ENCODE measurements around the gene IGFL1. TPM values are rescaled to one million over a fixed set of nuclear protein-coding genes. Genes with fewer than 3 reads are reported as not detected.
"Not testable (repeated sequence)": the region's sequence is repeated elsewhere in the genome, so short reads cannot be mapped to it uniquely, and the experiment has no call there.

IGFL1 gene
- total RNA-seq, 2 donors from 2014 or later = 4.8 TPM; not detected in 1

DNA sequence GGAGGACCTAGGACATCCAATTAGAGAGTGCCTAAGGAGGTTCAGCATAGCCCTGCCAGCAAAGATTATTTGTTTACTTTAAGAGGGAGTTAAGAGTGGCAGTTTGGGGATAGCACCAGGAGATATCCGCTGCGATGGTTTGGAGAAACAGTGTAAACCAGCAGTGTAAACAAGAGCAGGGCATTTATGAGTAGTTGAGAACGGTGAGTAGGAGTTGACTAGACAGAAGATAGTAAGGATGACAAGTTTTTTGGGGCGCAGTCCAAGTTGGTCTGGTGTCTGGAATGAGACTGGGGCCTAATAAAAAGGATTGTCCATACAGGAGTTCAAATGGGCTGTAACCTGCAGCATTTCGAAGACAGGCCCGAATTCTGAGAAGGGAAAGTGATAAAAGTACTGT lies 44.4 kb downstream of the IGFL1 start:
- intact Hi-C loops (cut with DNase I); H3K27ac ChIP-seq: not testable (repeated sequence)

DNA sequence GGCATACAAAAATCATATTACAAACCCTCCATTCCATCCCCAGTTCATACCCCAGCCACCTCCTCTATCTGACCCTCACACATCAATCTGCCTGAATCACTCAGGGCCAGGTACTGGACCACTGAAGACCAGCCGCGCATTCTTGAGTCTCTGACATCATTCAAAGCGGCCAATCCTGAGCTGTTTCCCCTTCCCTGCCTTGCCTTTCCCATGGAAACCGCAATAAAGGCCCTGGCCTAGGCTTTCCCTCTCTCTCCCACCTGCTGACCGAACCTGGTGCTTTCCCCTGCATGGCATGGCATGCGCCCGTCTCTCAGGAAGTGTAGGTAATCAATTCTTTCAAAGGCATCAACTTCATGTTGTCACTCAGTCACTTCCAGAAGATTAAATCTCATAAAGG lies 49.6 kb downstream of the IGFL1 start:
- H3K9me3 ChIP-seq = no peaks in the 10 kb centered on the region
- H3K4me1 ChIP-seq (replicated peaks) = no peaks in the 10 kb centered on the region
- no peak overlapping the region for H3K4me3 ChIP-seq
- no peaks in the 10 kb centered on the region for H3K36me3 ChIP-seq
- H3K27ac ChIP-seq = no peak overlapping the region
- TF ChIP-seq, protein P1, sequence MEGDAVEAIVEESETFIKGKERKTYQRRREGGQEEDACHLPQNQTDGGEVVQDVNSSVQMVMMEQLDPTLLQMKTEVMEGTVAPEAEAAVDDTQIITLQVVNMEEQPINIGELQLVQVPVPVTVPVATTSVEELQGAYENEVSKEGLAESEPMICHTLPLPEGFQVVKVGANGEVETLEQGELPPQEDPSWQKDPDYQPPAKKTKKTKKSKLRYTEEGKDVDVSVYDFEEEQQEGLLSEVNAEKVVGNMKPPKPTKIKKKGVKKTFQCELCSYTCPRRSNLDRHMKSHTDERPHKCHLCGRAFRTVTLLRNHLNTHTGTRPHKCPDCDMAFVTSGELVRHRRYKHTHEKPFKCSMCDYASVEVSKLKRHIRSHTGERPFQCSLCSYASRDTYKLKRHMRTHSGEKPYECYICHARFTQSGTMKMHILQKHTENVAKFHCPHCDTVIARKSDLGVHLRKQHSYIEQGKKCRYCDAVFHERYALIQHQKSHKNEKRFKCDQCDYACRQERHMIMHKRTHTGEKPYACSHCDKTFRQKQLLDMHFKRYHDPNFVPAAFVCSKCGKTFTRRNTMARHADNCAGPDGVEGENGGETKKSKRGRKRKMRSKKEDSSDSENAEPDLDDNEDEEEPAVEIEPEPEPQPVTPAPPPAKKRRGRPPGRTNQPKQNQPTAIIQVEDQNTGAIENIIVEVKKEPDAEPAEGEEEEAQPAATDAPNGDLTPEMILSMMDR (IDR thresholded peaks at IDR 0.05) = no peak
- no peak for TF ChIP-seq POLR2A (IDR thresholded peaks at IDR 0.05)
- TF ChIP-seq POLR2AphosphoS5 (IDR thresholded peaks at IDR 0.05) = no peak
- no peaks in the 10 kb centered on the region for H3K27me3 ChIP-seq (replicated peaks; ENCODE audit: insufficient read depth)
- 85% methylated on average over 7 of the region's 7 CpGs for WGBS
- intact Hi-C loops (cut with DNase I) = loop anchor here (5.0 kb wide), 1 partner anchor 233 kb away; no protein-coding TSS in a partner anchor
- DNase-seq (ENCODE audit: low spot score) = no peak

More for the DNA sequence above, 44.4 kb downstream of the IGFL1 start:
- whole genome bisulfite sequencing = 23% methylated on average over 6 of the region's 6 CpGs
- not testable (repeated sequence) for H3K27me3 ChIP-seq (replicated peaks; ENCODE audit: insufficient read depth); H3K9me3 ChIP-seq; H3K4me1 ChIP-seq (replicated peaks); H3K36me3 ChIP-seq; H3K4me3 ChIP-seq
- TF ChIP-seq POLR2AphosphoS5 (IDR thresholded peaks at IDR 0.05) = peak; percentile 53
- DNase-seq (ENCODE audit: low spot score) = peak; percentile 21

Other genes with a start within 250 kb of the IGFL1 start
- gene CCDC61, start 234.3 kb upstream of the IGFL1 start, total RNA-seq = 10 to 100 TPM; 22.9 to 23.7 TPM
- gene PGLYRP1, start 206.7 kb upstream of the IGFL1 start, total RNA-seq = not detected
- gene IGFL4, start 188.7 kb upstream of the IGFL1 start, total RNA-seq = not detected
- not detected for gene IGFL3, start 105.1 kb upstream of the IGFL1 start, total RNA-seq
- 1 to 10 TPM in 1 of 2 donors, not detected in 1; 2.7 TPM for gene IGFL2, start 81.5 kb upstream of the IGFL1 start, total RNA-seq
- gene HIF3A, start 67.3 kb downstream of the IGFL1 start, total RNA-seq = 10 to 100 TPM; 42.8 to 97.6 TPM
- gene PPP5C, start 117.3 kb downstream of the IGFL1 start, total RNA-seq = 10 to 100 TPM; 81.4 to 84.3 TPM
- gene CCDC8, start 183.8 kb downstream of the IGFL1 start, total RNA-seq = 10 to 100 TPM; 20.4 to 32.7 TPM
- gene PNMA8C, start 199.2 kb downstream of the IGFL1 start, total RNA-seq = 1 to 10 TPM in 1 of 2 donors, not detected in 1; 1.6 TPM
- 10 to 100 TPM; 17.0 to 26.5 TPM for gene PNMA8A, start 241.8 kb downstream of the IGFL1 start, total RNA-seq

All from prostate gland (tissue), 2 donors.